A549 (cell line): Measurements from ENCODE around the gene SORCS2.

Experiments used
- CHD2 ChIP-seq: fragments of 150-350 bp; IDR thresholded peaks from 2 replicates; pipeline ENCODE4 v1.6.1; 2014; ENCODE audit warnings: low read length; ENCODE audit not compliant: partially characterized antibody
- GATA3 ChIP-seq: IDR thresholded peaks from 2 replicates; pipeline ENCODE4 v1.6.1; 2012; ENCODE audit warnings: borderline replicate concordance
- HDAC2 ChIP-seq: fragments of 200-600 bp; sonication (generic); IDR thresholded peaks from 2 replicates; pipeline ENCODE4 v1.6.1; 2016
- MYC ChIP-seq: IDR thresholded peaks from 2 replicates; pipeline ENCODE4 v1.6.1; 2012; ENCODE audit warnings: mild to moderate bottlenecking, inconsistent platforms, low read length, improper control_type of control experiment, borderline replicate concordance
- POLR2A ChIP-seq: IDR thresholded peaks from 2 replicates; pipeline ENCODE4 v1.6.1; 2012; ENCODE audit warnings: mild to moderate bottlenecking, low read length
- RAD21 ChIP-seq, 2 experiments: fragments of >200 bp in 1 of 2; sonication (Bioruptor Twin) in 1 of 2; formaldehyde crosslinking in 1 of 2; IDR thresholded peaks in 1 of 2; conservative IDR thresholded peaks in 1 of 2; 2 replicates in 1 of 2; 3 replicates in 1 of 2; pipeline ENCODE4 v1.6.1; 2012 to 2018; ENCODE audit warnings: inconsistent platforms in 1 of 2
- TF ChIP-seq, protein P1 (sequence below): fragments of >200 bp; sonication (Bioruptor Twin); formaldehyde crosslinking; IDR thresholded peaks from 3 replicates; pipeline ENCODE4 v1.5.1; 2016
- TF ChIP-seq, protein P2 (sequence below): IDR thresholded peaks from 2 replicates; pipeline ENCODE4 v1.6.1; 2012
- TF ChIP-seq, protein P3 (sequence below): fragments of >200 bp; sonication (Bioruptor Twin); formaldehyde crosslinking; IDR thresholded peaks from 2 replicates; pipeline ENCODE4 v1.6.1; 2016

DNA sequence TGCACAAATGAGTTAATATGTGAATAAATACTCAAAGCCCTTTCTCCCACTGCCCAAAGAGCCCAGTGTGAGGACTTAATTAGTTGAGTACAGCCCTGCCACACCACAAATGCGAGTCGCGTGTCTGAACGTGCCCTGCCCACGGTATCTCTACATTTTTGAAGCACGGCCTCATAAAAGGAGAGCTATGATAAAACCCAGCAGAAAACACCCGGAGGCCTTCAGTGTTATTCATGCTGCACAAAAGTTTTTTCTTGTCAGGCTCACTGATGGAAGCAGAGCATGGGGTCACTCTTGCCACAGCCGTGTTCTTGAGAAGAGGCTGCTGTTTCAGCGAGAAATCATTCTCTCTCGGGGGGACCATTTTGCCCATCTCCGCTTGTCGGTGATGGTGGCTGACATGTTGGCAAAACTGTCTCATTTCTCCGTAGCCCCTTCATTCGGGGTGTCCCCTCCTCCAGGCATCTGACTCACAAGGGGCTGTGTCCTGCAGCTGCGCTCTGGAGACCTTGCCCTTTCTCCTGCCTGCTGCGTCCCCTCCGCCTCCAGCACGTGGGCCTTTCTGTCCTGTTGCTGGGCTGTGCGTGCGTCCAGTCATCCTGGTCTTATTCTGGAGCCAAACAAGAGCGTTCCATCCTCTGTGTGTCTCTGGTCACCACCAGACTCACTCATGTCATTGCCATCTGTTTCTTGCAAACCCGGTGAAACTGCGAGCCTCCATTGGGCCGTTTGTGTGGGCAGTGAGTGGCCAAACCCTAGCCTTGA, 88.8 kb downstream of the SORCS2 start:
- TF ChIP-seq, protein P1, sequence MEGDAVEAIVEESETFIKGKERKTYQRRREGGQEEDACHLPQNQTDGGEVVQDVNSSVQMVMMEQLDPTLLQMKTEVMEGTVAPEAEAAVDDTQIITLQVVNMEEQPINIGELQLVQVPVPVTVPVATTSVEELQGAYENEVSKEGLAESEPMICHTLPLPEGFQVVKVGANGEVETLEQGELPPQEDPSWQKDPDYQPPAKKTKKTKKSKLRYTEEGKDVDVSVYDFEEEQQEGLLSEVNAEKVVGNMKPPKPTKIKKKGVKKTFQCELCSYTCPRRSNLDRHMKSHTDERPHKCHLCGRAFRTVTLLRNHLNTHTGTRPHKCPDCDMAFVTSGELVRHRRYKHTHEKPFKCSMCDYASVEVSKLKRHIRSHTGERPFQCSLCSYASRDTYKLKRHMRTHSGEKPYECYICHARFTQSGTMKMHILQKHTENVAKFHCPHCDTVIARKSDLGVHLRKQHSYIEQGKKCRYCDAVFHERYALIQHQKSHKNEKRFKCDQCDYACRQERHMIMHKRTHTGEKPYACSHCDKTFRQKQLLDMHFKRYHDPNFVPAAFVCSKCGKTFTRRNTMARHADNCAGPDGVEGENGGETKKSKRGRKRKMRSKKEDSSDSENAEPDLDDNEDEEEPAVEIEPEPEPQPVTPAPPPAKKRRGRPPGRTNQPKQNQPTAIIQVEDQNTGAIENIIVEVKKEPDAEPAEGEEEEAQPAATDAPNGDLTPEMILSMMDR = no peak
- TF ChIP-seq HDAC2 = no peak
- TF ChIP-seq POLR2A = no peak
- TF ChIP-seq, protein P2, sequence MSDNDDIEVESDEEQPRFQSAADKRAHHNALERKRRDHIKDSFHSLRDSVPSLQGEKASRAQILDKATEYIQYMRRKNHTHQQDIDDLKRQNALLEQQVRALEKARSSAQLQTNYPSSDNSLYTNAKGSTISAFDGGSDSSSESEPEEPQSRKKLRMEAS = no peak
- TF ChIP-seq, protein P3, sequence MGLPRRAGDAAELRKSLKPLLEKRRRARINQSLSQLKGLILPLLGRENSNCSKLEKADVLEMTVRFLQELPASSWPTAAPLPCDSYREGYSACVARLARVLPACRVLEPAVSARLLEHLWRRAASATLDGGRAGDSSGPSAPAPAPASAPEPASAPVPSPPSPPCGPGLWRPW = no peak
- no peak for TF ChIP-seq RAD21 (conservative IDR thresholded peaks at IDR 0.05 in 1 of 2, IDR thresholded peaks at IDR 0.05 in 1 of 2)
- TF ChIP-seq GATA3 = no peak
- TF ChIP-seq CHD2 = no peak
- TF ChIP-seq MYC = no peak
